ENCODE data around the gene DLG2.

The DLG2 gene

GRCh38 chr11:83628622-83629355, 1998.4 kb downstream of the DLG2 start:
- Histone ChIP-seq H3K27ac (no peak overlapping the region), H3K9me3 (ENCODE audit: severe bottlenecking) (no peaks in the 10 kb centered on the region), H3K4me3 (ENCODE audit: low read depth, low read length) (no peak overlapping the region), H3K27me3 (ENCODE audit: insufficient read depth, low read depth, severe bottlenecking) (no peaks in the 10 kb centered on the region), H3K36me3 (no peaks in the 10 kb centered on the region)
- no peak for TF ChIP-seq CTCF (IDR thresholded peaks at IDR 0.05; ENCODE audit: low read depth, low read length)
- DNase-seq = no peak

GRCh38 chr11:83625336-83625735, 2001.8 kb downstream of the DLG2 start:
- no peak overlapping the region for H3K4me3 ChIP-seq (ENCODE audit: low read depth, low read length)
- H3K36me3 ChIP-seq = no peaks in the 10 kb centered on the region
- no peak for TF ChIP-seq CTCF (IDR thresholded peaks at IDR 0.05; ENCODE audit: low read depth, low read length)

GRCh38 chr11:83617671-83618070, 2009.5 kb downstream of the DLG2 start:
- Histone ChIP-seq H3K27me3 (ENCODE audit: insufficient read depth, low read depth, severe bottlenecking) (peaks cover 28% of the 10 kb centered on the region), H3K9me3 (ENCODE audit: severe bottlenecking) (no peaks in the 10 kb centered on the region), H3K36me3 (no peaks in the 10 kb centered on the region), H3K27ac (no peak overlapping the region), H3K4me3 (ENCODE audit: low read depth, low read length) (no peak overlapping the region)
- no peak for TF ChIP-seq CTCF (IDR thresholded peaks at IDR 0.05; ENCODE audit: low read depth, low read length)
- DNase-seq = no peak

More at GRCh38 chr11:83625336-83625735, 2001.8 kb downstream of the DLG2 start:
- Histone ChIP-seq H3K27ac (no peak overlapping the region), H3K27me3 (ENCODE audit: insufficient read depth, low read depth, severe bottlenecking) (no peaks in the 10 kb centered on the region), H3K9me3 (ENCODE audit: severe bottlenecking) (no peaks in the 10 kb centered on the region)
- DNase-seq = no peak

GRCh38 chr11:83613767-83614121, 2013.4 kb downstream of the DLG2 start:
- H3K27ac ChIP-seq = no peak overlapping the region
- peaks cover 26% of the 10 kb centered on the region for H3K27me3 ChIP-seq (ENCODE audit: insufficient read depth, low read depth, severe bottlenecking)
- no peak for DNase-seq
- TF ChIP-seq CTCF (IDR thresholded peaks at IDR 0.05; ENCODE audit: low read depth, low read length) = no peak
- no peaks in the 10 kb centered on the region for H3K9me3 ChIP-seq (ENCODE audit: severe bottlenecking)
- no peak overlapping the region for H3K4me3 ChIP-seq (ENCODE audit: low read depth, low read length)
- H3K36me3 ChIP-seq = no peaks in the 10 kb centered on the region

- no peak overlapping the region for H3K4me3 ChIP-seq (ENCODE audit: low read depth, low read length)
- H3K36me3 ChIP-seq = no peaks in the 10 kb centered on the region
- H3K27me3 ChIP-seq (ENCODE audit: insufficient read depth, low read depth, severe bottlenecking) = peaks cover 23% of the 10 kb centered on the region
- no peaks in the 10 kb centered on the region for H3K9me3 ChIP-seq (ENCODE audit: severe bottlenecking)
- no peak for DNase-seq
- TF ChIP-seq CTCF (IDR thresholded peaks at IDR 0.05; ENCODE audit: low read depth, low read length) = no peak
- no peak overlapping the region for H3K27ac ChIP-seq
Measured at GRCh38 chr11:83612891-83613766, 2014.0 kb downstream of the DLG2 start.

Measured in WERI-Rb-1 (cell line).